A673 (cell line): ENCODE measurements around the gene KIF22.

Experiments used
- EZH2 ChIP-seq: fragments of 200-600 bp; sonication (generic); IDR thresholded peaks from 2 replicates; pipeline ENCODE4 v1.6.1; 2017; ENCODE audit warnings: borderline replicate concordance, low read depth, mild to moderate bottlenecking, mixed read lengths, antibody characterized with exemption, low read length; ENCODE audit not compliant: poor library complexity, severe bottlenecking
- TF ChIP-seq, protein P1 (sequence below): fragments of 300-800, 200-600 bp; sonication (generic); conservative IDR thresholded peaks from 2 replicates; pipeline ENCODE4 v1.5.1; 2017; ENCODE audit warnings: low read depth, mild to moderate bottlenecking, antibody characterized with exemption, low read length, moderate library complexity, mixed read lengths

DNA sequence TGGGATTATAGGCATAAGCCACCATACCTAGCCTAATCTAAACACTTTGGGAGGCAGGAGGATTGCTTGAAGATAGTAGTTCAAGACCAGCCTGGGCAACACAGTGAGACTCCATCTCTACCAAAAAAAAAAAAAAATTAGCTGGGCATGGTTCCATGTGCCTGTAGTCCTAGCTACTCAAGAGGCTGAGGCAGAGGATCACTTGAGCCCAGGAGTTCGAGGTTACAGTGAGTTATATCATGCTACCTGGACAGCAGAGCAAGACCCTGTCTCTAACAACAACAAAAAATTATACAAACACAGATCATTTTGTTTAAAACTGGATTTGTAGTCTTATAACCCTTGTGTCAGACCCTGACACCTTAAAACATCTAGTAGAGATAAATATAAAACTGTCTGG is 37.0 kb upstream of the KIF22 start:
- no peak for TF ChIP-seq EZH2
- TF ChIP-seq, protein P1, sequence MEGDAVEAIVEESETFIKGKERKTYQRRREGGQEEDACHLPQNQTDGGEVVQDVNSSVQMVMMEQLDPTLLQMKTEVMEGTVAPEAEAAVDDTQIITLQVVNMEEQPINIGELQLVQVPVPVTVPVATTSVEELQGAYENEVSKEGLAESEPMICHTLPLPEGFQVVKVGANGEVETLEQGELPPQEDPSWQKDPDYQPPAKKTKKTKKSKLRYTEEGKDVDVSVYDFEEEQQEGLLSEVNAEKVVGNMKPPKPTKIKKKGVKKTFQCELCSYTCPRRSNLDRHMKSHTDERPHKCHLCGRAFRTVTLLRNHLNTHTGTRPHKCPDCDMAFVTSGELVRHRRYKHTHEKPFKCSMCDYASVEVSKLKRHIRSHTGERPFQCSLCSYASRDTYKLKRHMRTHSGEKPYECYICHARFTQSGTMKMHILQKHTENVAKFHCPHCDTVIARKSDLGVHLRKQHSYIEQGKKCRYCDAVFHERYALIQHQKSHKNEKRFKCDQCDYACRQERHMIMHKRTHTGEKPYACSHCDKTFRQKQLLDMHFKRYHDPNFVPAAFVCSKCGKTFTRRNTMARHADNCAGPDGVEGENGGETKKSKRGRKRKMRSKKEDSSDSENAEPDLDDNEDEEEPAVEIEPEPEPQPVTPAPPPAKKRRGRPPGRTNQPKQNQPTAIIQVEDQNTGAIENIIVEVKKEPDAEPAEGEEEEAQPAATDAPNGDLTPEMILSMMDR, result no peak
